ENCODE data around the gene GLP2R. TPM values are rescaled to one million over a fixed set of nuclear protein-coding genes. Genes with fewer than 3 reads are reported as not detected.

GLP2R gene
- total RNA-seq, 2 experiments from 2014 or later = not detected

DNA sequence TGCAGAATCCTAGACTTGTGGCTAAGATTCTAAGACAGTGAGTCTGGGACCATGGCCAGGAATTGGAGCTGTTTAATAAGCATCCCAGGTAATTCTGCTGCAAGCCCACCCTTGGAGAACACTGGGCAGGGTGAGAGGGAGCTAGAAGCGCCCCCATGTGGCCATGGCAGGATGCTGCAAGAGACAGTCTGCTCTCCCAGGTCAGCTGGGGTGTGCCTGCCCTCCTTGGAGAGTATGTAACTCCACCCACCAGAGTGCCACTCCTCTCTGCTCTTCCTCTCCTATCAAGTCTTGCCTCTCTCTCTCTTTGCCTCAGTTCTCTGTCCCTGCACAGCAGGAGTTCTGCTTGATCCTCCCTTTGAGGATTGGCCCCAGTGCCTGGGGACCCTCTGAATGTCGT is 64.4 kb downstream of the GLP2R start:
- Histone ChIP-seq H3K9me3 (ENCODE audit: low read length) (no peaks in the 10 kb centered on the region), H3K9me2 (ENCODE audit: insufficient read depth, low read length) (no peaks in the 10 kb centered on the region; the same call in 1 of the 2 replicates), H3K4me1 (ENCODE audit: insufficient read depth, low read length, poor library complexity, severe bottlenecking) (no peaks in the 10 kb centered on the region), H3K79me2 (ENCODE audit: insufficient read depth, low read depth, low read length) (no peaks in the 10 kb centered on the region), H3K27ac (ENCODE audit: low read depth, low read length, poor library complexity, severe bottlenecking) (no peak overlapping the region), H4K20me1 (ENCODE audit: insufficient read depth, low read length) (no peaks in the 10 kb centered on the region), H3K4me2 (ENCODE audit: low read length) (no peak overlapping the region), H3K4me3 (ENCODE audit: low read depth, low read length, poor library complexity, severe bottlenecking) (no peak overlapping the region), H3K36me3 (ENCODE audit: insufficient read depth, low read length) (no peaks in the 10 kb centered on the region), H2AFZ (ENCODE audit: low read length) (no peak overlapping the region)
- DNase-seq (ENCODE audit: low spot score) = peak; percentile 27
- intact Hi-C loops (cut with micrococcal nuclease; ENCODE audit: unreplicated experiment) = no loop called here
- POLR2A ChIA-PET = no interaction called here
- no TSS peak for BruUV-seq (replicated peaks)
- TF ChIP-seq, protein P1, sequence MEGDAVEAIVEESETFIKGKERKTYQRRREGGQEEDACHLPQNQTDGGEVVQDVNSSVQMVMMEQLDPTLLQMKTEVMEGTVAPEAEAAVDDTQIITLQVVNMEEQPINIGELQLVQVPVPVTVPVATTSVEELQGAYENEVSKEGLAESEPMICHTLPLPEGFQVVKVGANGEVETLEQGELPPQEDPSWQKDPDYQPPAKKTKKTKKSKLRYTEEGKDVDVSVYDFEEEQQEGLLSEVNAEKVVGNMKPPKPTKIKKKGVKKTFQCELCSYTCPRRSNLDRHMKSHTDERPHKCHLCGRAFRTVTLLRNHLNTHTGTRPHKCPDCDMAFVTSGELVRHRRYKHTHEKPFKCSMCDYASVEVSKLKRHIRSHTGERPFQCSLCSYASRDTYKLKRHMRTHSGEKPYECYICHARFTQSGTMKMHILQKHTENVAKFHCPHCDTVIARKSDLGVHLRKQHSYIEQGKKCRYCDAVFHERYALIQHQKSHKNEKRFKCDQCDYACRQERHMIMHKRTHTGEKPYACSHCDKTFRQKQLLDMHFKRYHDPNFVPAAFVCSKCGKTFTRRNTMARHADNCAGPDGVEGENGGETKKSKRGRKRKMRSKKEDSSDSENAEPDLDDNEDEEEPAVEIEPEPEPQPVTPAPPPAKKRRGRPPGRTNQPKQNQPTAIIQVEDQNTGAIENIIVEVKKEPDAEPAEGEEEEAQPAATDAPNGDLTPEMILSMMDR (conservative IDR thresholded peaks at IDR 0.05; ENCODE audit: low read length) = peak; percentile 75
- TF ChIP-seq EZH2phosphoT487 (IDR thresholded peaks at IDR 0.05; ENCODE audit: borderline replicate concordance, low read depth, low read length) = no peak
- CTCF ChIA-PET (ENCODE audit: unreplicated experiment) = no interaction called here

DNA sequence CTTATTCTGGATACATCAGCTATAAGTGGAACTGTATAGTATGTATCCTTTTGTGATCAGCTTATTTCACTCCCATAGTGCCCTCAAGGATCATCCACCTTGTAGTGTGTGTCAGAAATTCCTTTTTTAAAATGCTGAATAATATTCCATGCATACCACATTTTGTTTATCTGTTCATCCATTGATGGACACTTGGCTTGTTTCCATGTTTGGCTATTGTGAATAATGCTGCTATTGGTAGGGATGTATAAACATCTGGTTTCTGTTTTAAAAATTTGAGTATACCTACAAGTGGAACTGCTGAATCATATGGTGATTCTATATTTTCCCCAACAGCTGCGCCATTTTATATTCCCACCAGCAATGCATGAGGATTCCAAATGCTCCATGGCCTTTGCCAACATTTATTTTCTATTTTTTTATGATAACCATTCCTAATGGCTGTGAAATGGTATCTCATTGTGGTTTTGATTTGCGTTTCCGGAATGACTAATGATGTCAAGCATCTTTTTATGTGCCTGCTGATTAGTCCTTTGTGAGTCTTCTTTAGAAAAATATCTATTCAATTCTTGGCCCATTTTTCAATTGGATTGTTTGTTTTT is 67.8 kb downstream of the GLP2R start:
- Histone ChIP-seq H3K4me2 (ENCODE audit: low read length) (no peak overlapping the region), H3K27ac (ENCODE audit: low read depth, low read length, poor library complexity, severe bottlenecking) (no peak overlapping the region), H3K36me3 (ENCODE audit: insufficient read depth, low read length) (no peaks in the 10 kb centered on the region), H3K4me1 (ENCODE audit: insufficient read depth, low read length, poor library complexity, severe bottlenecking) (no peaks in the 10 kb centered on the region), H4K20me1 (ENCODE audit: insufficient read depth, low read length) (no peaks in the 10 kb centered on the region), H3K79me2 (ENCODE audit: insufficient read depth, low read depth, low read length) (no peaks in the 10 kb centered on the region), H3K9me2 (ENCODE audit: insufficient read depth, low read length) (no peaks in the 10 kb centered on the region; the same call in 1 of the 2 replicates), H3K4me3 (ENCODE audit: low read depth, low read length, poor library complexity, severe bottlenecking) (no peak overlapping the region), H3K9me3 (ENCODE audit: low read length) (no peaks in the 10 kb centered on the region), H2AFZ (ENCODE audit: low read length) (no peak overlapping the region)
- intact Hi-C loops (cut with micrococcal nuclease; ENCODE audit: unreplicated experiment) = no loop called here
- no peak for DNase-seq (ENCODE audit: low spot score)
- no TSS peak for BruUV-seq (replicated peaks)
- CTCF ChIA-PET (ENCODE audit: unreplicated experiment) = no interaction called here
- no peak for TF ChIP-seq EZH2phosphoT487 (IDR thresholded peaks at IDR 0.05; ENCODE audit: borderline replicate concordance, low read depth, low read length)
- TF ChIP-seq, protein P1 (conservative IDR thresholded peaks at IDR 0.05; ENCODE audit: low read length) = no peak
- POLR2A ChIA-PET = no interaction called here

DNA sequence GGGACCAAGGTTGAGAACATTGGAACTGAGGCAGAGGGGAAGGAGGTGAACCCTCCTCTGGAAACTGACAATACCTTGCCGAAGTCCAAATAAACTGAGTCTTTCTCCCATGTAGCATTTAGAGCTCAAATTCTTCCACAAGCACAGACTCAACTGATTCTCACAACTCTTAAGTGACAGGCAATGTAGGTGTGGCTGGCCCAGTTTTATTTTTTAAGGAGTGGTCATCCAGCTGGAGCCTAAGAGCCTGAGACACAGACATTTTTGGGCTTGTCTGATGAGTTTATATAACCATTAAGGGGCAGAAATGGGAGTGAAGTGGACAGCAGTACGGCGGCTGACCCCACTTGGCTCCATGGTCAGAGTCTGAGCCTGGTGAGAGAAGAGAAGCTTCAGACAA is 68.5 kb downstream of the GLP2R start:
- BruUV-seq (replicated peaks) = no TSS peak
- Histone ChIP-seq H3K79me2 (ENCODE audit: insufficient read depth, low read depth, low read length) (no peaks in the 10 kb centered on the region), H4K20me1 (ENCODE audit: insufficient read depth, low read length) (no peaks in the 10 kb centered on the region), H3K36me3 (ENCODE audit: insufficient read depth, low read length) (no peaks in the 10 kb centered on the region), H3K27ac (ENCODE audit: low read depth, low read length, poor library complexity, severe bottlenecking) (no peak overlapping the region), H3K9me3 (ENCODE audit: low read length) (no peaks in the 10 kb centered on the region), H3K4me2 (ENCODE audit: low read length) (no peak overlapping the region), H3K4me1 (ENCODE audit: insufficient read depth, low read length, poor library complexity, severe bottlenecking) (no peaks in the 10 kb centered on the region), H3K9me2 (ENCODE audit: insufficient read depth, low read length) (no peaks in the 10 kb centered on the region; the same call in 1 of the 2 replicates), H2AFZ (ENCODE audit: low read length) (no peak overlapping the region), H3K4me3 (ENCODE audit: low read depth, low read length, poor library complexity, severe bottlenecking) (no peak overlapping the region)
- DNase-seq (ENCODE audit: low spot score) = no peak
- CTCF ChIA-PET (ENCODE audit: unreplicated experiment) = no interaction called here
- POLR2A ChIA-PET = no interaction called here
- intact Hi-C loops (cut with micrococcal nuclease; ENCODE audit: unreplicated experiment) = no loop called here
- no peak for TF ChIP-seq EZH2phosphoT487 (IDR thresholded peaks at IDR 0.05; ENCODE audit: borderline replicate concordance, low read depth, low read length)
- TF ChIP-seq, protein P1 (conservative IDR thresholded peaks at IDR 0.05; ENCODE audit: low read length) = no peak
